HEK293 (cell line): ENCODE results near the gene MVB12A.

Experiments used
- CTCF ChIA-PET: fragments of 350-600 bp; formaldehyde crosslinking; extraction: SDS; loops from one replicate; lab custom pipeline; 2021; ENCODE audit warnings: antibody characterized with exemption; lab: Yijun Ruan, JAX
- POLR2A ChIA-PET: fragments of 300-600 bp; formaldehyde crosslinking; extraction: SDS; loops from one replicate; lab custom pipeline; 2020; ENCODE audit warnings: antibody characterized with exemption, inconsistent platforms; lab: Yijun Ruan, JAX
- H3K27ac ChIP-seq: fragments of 200-500 bp; sonication (Bioruptor generic); 2 replicates; pipeline ENCODE4 v1.5.1; 2014; ENCODE audit warnings: low read depth, low read length, control low read depth, inconsistent platforms; ENCODE audit errors: extremely low read depth
- H3K36me3 ChIP-seq, 2 experiments: fragments of 200-500 bp in 1 of 2; sonication (Bioruptor generic) in 1 of 2; 1 replicate in 1 of 2; 2 replicates in 1 of 2; pipeline ENCODE4 v1.5.1; 2014 to 2017; ENCODE audit warnings: inconsistent platforms in 2 of 2, low read length in 2 of 2; ENCODE audit not compliant: control insufficient read depth in 2 of 2, insufficient read depth in 1 of 2
- H3K4me1 ChIP-seq: fragments of 200-500 bp; sonication (Bioruptor generic); 2 replicates; pipeline ENCODE4 v1.5.1; 2014; ENCODE audit warnings: mild to moderate bottlenecking, low read length, inconsistent platforms; ENCODE audit not compliant: control insufficient read depth, insufficient read depth
- H3K4me3 ChIP-seq: 2 replicates; pipeline ENCODE4 v1.5.1; 2011; ENCODE audit warnings: low read depth, mild to moderate bottlenecking, control low read depth, low read length, moderate library complexity
- H3K9me3 ChIP-seq: fragments of 200-500 bp; sonication (Bioruptor generic); 2 replicates; pipeline ENCODE4 v1.5.1; 2014; ENCODE audit warnings: low read depth, low read length, inconsistent platforms; ENCODE audit not compliant: control insufficient read depth, insufficient read depth
- PRDM1 ChIP-seq: fragments of 450-650 bp; formaldehyde crosslinking; IDR thresholded peaks from 2 replicates; pipeline ENCODE4; 2016; ENCODE audit warnings: missing biosample characterization, missing genetic modification characterization
- SCRT1 ChIP-seq: fragments of 450-650 bp; formaldehyde crosslinking; IDR thresholded peaks from 2 replicates; pipeline ENCODE4 v1.5.1; 2016; ENCODE audit warnings: missing biosample characterization, missing genetic modification characterization, borderline replicate concordance
- SP2 ChIP-seq: fragments of 450-650 bp; formaldehyde crosslinking; IDR thresholded peaks from 2 replicates; pipeline ENCODE4 v1.5.1; 2016; ENCODE audit warnings: missing biosample characterization, missing genetic modification characterization
- SP7 ChIP-seq: fragments of 450-650 bp; formaldehyde crosslinking; IDR thresholded peaks from 2 replicates; pipeline ENCODE4 v1.5.1; 2016; ENCODE audit warnings: missing biosample characterization, missing genetic modification characterization
- ZNF114 ChIP-seq: fragments of 450-650 bp; formaldehyde crosslinking; IDR thresholded peaks from 2 replicates; pipeline ENCODE4 v1.5.0; 2017; ENCODE audit warnings: missing biosample characterization, missing genetic modification characterization
- ZNF184 ChIP-seq: fragments of 450-650 bp; IDR thresholded peaks from 2 replicates; pipeline ENCODE4 v1.5.1; 2018; ENCODE audit warnings: missing biosample characterization, mild to moderate bottlenecking, missing genetic modification characterization
- ZNF366 ChIP-seq: fragments of 450-650 bp; formaldehyde crosslinking; conservative IDR thresholded peaks from 2 replicates; pipeline ENCODE4 v1.5.1; 2016; ENCODE audit warnings: missing biosample characterization, missing genetic modification characterization
- ZNF37A ChIP-seq: fragments of 450-650 bp; IDR thresholded peaks from 2 replicates; pipeline ENCODE4 v1.5.1; 2018; ENCODE audit warnings: missing biosample characterization, missing genetic modification characterization
- ZNF391 ChIP-seq: fragments of 450-650 bp; formaldehyde crosslinking; IDR thresholded peaks from 2 replicates; pipeline ENCODE4 v1.5.1; 2016; ENCODE audit warnings: low read depth, missing biosample characterization, missing genetic modification characterization, borderline replicate concordance
- ZNF571 ChIP-seq: fragments of 450-650 bp; formaldehyde crosslinking; IDR thresholded peaks from 2 replicates; pipeline ENCODE4 v1.5.0; 2017; ENCODE audit warnings: missing biosample characterization, missing genetic modification characterization
- ZNF654 ChIP-seq: fragments of 450-650 bp; formaldehyde crosslinking; IDR thresholded peaks from 2 replicates; pipeline ENCODE4 v1.5.1; 2016; ENCODE audit warnings: low read depth, missing biosample characterization, missing genetic modification characterization
- ZNF792 ChIP-seq: fragments of 450-650 bp; formaldehyde crosslinking; IDR thresholded peaks from 2 replicates; pipeline ENCODE4 v1.5.1; 2016; ENCODE audit warnings: missing biosample characterization, missing genetic modification characterization
- TF ChIP-seq, protein P1 (sequence below): fragments of 450-650 bp; formaldehyde crosslinking; IDR thresholded peaks from 2 replicates; pipeline ENCODE4 v1.5.1; 2016; ENCODE audit warnings: missing biosample characterization, missing genetic modification characterization
- TF ChIP-seq, protein P2 (sequence below): IDR thresholded peaks from 2 replicates; pipeline ENCODE4 v1.6.1; 2011; ENCODE audit warnings: mild to moderate bottlenecking, low read depth, low read length, borderline replicate concordance
- TF ChIP-seq, protein P3 (sequence below): fragments of 450-650 bp; formaldehyde crosslinking; IDR thresholded peaks from 2 replicates; pipeline ENCODE4 v1.5.1; 2016; ENCODE audit warnings: missing biosample characterization, missing genetic modification characterization
- TF ChIP-seq, protein P4 (sequence below): fragments of 450-650 bp; formaldehyde crosslinking; IDR thresholded peaks from 2 replicates; pipeline ENCODE4 v1.5.1; 2016; ENCODE audit warnings: missing biosample characterization, missing genetic modification characterization, borderline replicate concordance
- TF ChIP-seq, protein P5 (sequence below): fragments of 450-650 bp; formaldehyde crosslinking; IDR thresholded peaks from 2 replicates; pipeline ENCODE4; 2016; ENCODE audit warnings: missing biosample characterization, missing genetic modification characterization
- TF ChIP-seq, protein P6 (sequence below): fragments of 450-650 bp; formaldehyde crosslinking; IDR thresholded peaks from 2 replicates; pipeline ENCODE4 v1.5.1; 2017; ENCODE audit warnings: missing biosample characterization, missing genetic modification characterization
- TF ChIP-seq, protein P7 (sequence below): fragments of 450-650 bp; formaldehyde crosslinking; IDR thresholded peaks from 2 replicates; pipeline ENCODE4 v1.5.1; 2016; ENCODE audit warnings: missing biosample characterization, missing genetic modification characterization

The MVB12A gene

DNA sequence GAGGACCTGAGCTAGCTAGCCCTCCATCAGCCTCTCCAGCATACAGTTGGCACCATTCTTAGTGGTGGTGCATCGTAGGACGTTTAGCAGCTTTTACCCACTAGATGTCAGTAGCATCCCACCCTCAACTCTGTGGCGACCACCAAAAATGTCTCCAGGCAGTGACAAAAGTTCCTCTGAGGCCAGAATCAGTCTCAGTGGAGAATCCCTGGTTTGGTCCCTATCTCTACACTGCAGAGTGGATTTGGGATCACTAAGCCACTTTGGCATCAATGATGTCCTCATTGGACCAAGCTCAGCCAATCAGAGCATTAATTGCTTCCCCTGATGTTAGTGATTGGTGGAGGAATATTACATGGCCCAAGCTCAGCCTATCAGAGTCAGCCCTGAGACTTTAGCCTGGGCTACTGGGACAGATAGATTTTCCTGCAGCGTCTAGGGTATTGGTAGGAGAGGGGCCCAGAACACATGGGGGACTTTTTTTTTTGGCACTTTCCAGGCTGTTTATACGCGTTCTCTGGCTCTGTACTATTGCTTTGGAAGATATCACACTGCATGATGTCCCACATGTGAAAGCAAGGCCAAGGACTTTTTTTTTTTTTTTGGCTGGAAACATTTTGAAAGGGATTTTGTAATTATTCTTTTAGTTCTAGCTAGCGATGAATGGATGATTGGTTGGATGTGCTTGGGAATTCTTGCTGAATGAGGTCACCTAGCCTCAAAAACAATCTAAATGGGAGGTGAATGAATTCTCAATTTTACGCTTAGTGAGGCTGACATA is 21.6 kb downstream of the MVB12A start:
- Histone ChIP-seq H3K4me3 (no peak overlapping the region), H3K4me1 (no peaks in the 10 kb centered on the region), H3K36me3 (peaks cover 0 to under 1% of the 10 kb centered on the region in 2 experiments; a peak in 2 of 3 replicates), H3K27ac (no peak overlapping the region), H3K9me3 (no peaks in the 10 kb centered on the region)
- CTCF ChIA-PET, result interaction anchor here (0.5 to 4.1 kb wide), 45 partner anchors 8 to 939 kb away, joined by 3 to 53 read pairs (median 5); partner anchors contain the start of genes BST2, MVB12A, PGLS and RPL18A
- POLR2A ChIA-PET, result interaction anchor here (0.6 to 1.4 kb wide), 6 partner anchors 8 to 418 kb away, joined by 3 to 9 read pairs (median 4); partner anchors contain the start of genes NXNL1 and RPL18A
- TF ChIP-seq, protein P1, sequence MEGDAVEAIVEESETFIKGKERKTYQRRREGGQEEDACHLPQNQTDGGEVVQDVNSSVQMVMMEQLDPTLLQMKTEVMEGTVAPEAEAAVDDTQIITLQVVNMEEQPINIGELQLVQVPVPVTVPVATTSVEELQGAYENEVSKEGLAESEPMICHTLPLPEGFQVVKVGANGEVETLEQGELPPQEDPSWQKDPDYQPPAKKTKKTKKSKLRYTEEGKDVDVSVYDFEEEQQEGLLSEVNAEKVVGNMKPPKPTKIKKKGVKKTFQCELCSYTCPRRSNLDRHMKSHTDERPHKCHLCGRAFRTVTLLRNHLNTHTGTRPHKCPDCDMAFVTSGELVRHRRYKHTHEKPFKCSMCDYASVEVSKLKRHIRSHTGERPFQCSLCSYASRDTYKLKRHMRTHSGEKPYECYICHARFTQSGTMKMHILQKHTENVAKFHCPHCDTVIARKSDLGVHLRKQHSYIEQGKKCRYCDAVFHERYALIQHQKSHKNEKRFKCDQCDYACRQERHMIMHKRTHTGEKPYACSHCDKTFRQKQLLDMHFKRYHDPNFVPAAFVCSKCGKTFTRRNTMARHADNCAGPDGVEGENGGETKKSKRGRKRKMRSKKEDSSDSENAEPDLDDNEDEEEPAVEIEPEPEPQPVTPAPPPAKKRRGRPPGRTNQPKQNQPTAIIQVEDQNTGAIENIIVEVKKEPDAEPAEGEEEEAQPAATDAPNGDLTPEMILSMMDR, result peak; percentile 83
- TF ChIP-seq SP2 (peak; percentile 48), PRDM1 (peak; percentile 25; the same call in 1 of the 2 replicates), SCRT1 (no peak), ZNF792 (tag by site-specific recombination) (peak; percentile 93), ZNF654 (peak; percentile 91), ZNF391 (tag by site-specific recombination) (no peak), ZNF366 (tag by site-specific recombination) (peak; percentile 33; the same call in 1 of the 2 replicates), SP7 (tag by site-specific recombination) (0 out of 2 replicates have a peak, but pooled peaks have one; percentile 9), ZNF571 (no peak), ZNF114 (tag by site-specific recombination) (no peak), ZNF37A (tag by site-specific recombination) (no peak), ZNF184 (no peak)
- TF ChIP-seq, protein P2, sequence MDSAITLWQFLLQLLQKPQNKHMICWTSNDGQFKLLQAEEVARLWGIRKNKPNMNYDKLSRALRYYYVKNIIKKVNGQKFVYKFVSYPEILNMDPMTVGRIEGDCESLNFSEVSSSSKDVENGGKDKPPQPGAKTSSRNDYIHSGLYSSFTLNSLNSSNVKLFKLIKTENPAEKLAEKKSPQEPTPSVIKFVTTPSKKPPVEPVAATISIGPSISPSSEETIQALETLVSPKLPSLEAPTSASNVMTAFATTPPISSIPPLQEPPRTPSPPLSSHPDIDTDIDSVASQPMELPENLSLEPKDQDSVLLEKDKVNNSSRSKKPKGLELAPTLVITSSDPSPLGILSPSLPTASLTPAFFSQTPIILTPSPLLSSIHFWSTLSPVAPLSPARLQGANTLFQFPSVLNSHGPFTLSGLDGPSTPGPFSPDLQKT, result no peak
- TF ChIP-seq, protein P3, sequence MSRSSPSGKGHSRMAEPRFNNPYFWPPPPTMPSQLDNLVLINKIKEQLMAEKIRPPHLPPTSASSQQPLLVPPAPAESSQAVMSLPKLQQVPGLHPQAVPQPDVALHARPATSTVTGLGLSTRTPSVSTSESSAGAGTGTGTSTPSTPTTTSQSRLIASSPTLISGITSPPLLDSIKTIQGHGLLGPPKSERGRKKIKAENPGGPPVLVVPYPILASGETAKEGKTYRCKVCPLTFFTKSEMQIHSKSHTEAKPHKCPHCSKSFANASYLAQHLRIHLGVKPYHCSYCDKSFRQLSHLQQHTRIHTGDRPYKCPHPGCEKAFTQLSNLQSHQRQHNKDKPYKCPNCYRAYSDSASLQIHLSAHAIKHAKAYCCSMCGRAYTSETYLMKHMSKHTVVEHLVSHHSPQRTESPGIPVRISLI (tag by site-specific recombination), result peak; percentile 37; the same call in 1 of the 2 replicates
- TF ChIP-seq, protein P4, sequence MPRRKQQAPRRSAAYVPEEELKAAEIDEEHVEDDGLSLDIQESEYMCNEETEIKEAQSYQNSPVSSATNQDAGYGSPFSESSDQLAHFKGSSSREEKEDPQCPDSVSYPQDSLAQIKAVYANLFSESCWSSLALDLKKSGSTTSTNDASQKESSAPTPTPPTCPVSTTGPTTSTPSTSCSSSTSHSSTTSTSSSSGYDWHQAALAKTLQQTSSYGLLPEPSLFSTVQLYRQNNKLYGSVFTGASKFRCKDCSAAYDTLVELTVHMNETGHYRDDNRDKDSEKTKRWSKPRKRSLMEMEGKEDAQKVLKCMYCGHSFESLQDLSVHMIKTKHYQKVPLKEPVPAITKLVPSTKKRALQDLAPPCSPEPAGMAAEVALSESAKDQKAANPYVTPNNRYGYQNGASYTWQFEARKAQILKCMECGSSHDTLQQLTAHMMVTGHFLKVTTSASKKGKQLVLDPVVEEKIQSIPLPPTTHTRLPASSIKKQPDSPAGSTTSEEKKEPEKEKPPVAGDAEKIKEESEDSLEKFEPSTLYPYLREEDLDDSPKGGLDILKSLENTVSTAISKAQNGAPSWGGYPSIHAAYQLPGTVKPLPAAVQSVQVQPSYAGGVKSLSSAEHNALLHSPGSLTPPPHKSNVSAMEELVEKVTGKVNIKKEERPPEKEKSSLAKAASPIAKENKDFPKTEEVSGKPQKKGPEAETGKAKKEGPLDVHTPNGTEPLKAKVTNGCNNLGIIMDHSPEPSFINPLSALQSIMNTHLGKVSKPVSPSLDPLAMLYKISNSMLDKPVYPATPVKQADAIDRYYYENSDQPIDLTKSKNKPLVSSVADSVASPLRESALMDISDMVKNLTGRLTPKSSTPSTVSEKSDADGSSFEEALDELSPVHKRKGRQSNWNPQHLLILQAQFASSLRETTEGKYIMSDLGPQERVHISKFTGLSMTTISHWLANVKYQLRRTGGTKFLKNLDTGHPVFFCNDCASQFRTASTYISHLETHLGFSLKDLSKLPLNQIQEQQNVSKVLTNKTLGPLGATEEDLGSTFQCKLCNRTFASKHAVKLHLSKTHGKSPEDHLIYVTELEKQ (tag by site-specific recombination), result no peak
- TF ChIP-seq, protein P5, sequence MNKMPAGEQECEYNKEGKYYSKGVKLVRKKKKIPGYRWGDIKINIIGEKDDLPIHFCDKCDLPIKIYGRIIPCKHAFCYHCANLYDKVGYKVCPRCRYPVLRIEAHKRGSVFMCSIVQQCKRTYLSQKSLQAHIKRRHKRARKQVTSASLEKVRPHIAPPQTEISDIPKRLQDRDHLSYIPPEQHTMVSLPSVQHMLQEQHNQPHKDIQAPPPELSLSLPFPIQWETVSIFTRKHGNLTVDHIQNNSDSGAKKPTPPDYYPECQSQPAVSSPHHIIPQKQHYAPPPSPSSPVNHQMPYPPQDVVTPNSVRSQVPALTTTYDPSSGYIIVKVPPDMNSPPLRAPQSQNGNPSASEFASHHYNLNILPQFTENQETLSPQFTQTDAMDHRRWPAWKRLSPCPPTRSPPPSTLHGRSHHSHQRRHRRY (tag by site-specific recombination), result no peak
- TF ChIP-seq, protein P6, sequence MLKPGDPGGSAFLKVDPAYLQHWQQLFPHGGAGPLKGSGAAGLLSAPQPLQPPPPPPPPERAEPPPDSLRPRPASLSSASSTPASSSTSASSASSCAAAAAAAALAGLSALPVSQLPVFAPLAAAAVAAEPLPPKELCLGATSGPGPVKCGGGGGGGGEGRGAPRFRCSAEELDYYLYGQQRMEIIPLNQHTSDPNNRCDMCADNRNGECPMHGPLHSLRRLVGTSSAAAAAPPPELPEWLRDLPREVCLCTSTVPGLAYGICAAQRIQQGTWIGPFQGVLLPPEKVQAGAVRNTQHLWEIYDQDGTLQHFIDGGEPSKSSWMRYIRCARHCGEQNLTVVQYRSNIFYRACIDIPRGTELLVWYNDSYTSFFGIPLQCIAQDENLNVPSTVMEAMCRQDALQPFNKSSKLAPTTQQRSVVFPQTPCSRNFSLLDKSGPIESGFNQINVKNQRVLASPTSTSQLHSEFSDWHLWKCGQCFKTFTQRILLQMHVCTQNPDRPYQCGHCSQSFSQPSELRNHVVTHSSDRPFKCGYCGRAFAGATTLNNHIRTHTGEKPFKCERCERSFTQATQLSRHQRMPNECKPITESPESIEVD (tag by site-specific recombination), result no peak
- TF ChIP-seq, protein P7, sequence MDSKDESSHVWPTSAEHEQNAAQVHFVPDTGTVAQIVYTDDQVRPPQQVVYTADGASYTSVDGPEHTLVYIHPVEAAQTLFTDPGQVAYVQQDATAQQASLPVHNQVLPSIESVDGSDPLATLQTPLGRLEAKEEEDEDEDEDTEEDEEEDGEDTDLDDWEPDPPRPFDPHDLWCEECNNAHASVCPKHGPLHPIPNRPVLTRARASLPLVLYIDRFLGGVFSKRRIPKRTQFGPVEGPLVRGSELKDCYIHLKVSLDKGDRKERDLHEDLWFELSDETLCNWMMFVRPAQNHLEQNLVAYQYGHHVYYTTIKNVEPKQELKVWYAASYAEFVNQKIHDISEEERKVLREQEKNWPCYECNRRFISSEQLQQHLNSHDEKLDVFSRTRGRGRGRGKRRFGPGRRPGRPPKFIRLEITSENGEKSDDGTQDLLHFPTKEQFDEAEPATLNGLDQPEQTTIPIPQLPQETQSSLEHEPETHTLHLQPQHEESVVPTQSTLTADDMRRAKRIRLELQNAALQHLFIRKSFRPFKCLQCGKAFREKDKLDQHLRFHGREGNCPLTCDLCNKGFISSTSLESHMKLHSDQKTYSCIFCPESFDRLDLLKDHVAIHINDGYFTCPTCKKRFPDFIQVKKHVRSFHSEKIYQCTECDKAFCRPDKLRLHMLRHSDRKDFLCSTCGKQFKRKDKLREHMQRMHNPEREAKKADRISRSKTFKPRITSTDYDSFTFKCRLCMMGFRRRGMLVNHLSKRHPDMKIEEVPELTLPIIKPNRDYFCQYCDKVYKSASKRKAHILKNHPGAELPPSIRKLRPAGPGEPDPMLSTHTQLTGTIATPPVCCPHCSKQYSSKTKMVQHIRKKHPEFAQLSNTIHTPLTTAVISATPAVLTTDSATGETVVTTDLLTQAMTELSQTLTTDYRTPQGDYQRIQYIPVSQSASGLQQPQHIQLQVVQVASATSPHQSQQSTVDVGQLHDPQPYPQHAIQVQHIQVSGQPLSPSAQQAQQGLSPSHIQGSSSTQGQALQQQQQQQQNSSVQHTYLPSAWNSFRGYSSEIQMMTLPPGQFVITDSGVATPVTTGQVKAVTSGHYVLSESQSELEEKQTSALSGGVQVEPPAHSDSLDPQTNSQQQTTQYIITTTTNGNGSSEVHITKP, result no peak
